ENCODE data around the gene TRIM69.
A peak's percentile ranks its signal among the peaks of the same experiment; 100 is the strongest.
"Not testable (repeated sequence)": the region's sequence is repeated elsewhere in the genome, so short reads cannot be mapped to it uniquely, and the experiment has no call there.

The TRIM69 gene

DNA sequence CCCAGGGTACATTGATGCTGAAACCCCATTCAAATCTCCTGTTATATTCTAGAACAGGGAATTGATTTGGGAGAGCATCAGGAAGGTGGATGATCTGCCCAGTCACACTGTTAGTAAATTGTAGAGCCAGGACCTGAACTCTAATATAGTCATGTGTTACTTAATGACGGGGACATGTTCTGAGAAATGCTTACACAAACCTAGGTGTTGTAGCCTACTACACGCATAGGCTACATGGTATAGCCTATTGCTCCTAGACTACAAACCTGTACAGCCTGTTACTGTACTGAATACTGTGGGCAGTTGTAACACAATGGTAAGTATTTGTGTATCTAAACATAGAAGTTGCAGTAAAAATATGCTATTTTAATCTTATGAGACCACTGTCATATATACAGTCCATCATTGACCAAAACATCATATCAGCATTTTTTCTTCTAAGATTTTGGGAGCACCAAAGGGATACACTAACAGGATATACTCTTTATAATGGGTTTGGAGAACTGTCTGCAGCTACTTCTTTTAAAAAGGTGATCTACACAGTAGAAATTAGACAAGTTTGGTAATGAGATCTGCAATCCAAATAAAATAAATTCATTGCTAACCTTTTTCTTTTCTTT is 19.2 kb upstream of the TRIM69 start:
- no peak for DNase-seq (ENCODE audit: low spot score)

DNA sequence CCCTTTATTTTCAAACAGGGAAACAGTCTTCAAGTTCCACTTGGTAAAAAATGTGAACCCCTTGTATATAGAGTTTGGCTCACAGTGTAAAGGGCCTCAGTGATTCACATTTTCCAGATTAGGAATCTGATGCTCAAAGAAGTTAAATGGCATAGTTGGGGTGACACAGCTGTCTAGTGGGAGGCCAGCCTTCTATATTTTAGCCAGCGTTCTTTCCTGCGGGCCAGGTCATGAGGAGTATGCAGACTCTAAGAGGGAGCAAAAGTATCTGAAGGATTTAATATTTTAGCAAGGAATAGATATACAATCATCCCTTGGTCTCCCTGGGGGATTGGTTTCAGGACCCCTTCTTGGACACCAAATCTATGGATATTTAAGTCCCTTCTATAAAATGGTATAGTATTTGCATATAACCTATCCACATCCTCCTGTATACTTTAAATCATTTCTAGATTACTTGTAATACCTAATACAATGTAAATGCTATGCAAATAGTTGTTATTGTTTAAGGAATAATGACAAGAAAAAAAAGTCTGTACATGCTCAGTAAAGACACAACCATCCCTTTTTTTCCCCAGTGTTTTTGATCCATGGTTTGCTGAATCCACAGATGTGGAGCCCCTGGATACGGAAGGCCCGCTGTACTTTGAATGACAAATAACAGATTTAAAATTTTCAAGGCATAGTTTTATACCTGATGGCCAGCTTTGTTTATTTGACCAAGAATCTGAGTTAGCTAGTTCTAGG is 18.0 kb upstream of the TRIM69 start:
- no peak for DNase-seq (ENCODE audit: low spot score)

DNA sequence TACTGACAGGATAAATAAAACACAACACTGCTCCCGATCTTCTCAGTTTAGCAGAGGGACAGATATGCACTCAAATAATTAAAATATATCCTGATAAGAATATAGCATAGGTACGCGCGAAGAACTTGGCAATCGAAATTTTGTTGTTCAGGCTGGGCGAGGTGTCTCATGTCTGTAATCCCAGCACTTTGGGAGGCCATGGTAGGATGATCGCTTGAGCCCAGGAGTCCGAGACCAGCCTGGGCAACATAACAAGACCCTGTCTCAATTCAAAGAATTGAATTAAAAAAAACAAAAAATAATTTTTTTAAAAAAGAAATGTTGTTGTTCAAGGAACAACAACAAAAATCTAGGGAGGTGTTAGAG is 17.4 kb upstream of the TRIM69 start:
- no peak for DNase-seq (ENCODE audit: low spot score)

DNA sequence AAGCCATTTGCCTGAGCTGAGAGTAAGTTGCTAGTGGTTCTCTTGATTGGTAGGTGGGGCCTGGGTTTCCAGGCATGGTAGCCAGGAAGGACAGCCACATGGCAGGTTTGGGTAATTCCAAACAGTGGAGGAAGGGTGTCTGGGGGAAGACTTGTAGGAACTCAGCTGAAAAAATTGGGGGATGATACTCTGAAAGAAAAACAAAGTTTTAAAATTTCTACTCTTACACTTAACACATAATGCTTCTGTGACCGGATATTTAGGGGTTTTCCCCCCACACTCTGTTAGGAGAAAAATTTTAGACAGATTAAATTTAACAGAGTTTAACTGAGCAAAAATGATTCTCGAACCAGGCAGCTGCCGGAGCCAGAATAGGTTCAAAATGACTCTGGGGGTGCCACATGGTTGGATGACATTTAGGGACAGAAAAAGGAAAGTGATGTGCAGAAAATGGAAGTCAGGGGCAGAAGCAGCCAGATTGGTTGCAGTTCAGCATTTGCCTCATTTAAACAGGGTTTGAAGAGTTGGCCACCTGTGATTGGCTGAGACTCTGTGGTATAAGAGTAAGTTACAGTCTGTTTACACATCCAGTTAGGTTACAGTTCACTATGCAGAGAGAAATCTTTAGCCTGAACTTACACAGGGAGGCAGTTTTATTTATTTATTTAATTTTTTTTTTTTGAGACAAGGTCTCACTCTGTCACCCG is 16.9 kb upstream of the TRIM69 start:
- no peak for DNase-seq (ENCODE audit: low spot score)

DNA sequence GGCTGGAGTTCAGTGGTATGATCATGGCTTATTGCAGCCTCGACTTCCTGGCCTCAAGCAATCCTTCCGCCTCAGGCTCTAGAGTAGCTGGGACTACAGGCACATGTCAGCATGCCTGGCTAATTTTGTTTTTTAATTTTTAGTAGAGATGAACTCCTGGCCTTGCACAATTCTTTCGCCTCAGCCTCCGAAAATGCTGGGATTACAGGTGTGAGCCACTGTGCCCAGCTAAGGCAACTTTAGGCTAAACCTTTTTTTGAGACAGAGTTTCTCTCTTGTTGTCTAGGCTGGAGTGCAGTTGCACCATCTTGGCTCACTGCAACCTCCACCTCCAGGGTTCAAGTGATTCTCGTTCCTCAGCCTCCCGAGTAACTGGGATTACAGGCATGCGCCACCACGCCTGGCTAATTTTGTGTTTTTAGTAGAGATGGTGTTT is 16.3 kb upstream of the TRIM69 start:
- not testable (repeated sequence) for DNase-seq (ENCODE audit: low spot score)

DNA sequence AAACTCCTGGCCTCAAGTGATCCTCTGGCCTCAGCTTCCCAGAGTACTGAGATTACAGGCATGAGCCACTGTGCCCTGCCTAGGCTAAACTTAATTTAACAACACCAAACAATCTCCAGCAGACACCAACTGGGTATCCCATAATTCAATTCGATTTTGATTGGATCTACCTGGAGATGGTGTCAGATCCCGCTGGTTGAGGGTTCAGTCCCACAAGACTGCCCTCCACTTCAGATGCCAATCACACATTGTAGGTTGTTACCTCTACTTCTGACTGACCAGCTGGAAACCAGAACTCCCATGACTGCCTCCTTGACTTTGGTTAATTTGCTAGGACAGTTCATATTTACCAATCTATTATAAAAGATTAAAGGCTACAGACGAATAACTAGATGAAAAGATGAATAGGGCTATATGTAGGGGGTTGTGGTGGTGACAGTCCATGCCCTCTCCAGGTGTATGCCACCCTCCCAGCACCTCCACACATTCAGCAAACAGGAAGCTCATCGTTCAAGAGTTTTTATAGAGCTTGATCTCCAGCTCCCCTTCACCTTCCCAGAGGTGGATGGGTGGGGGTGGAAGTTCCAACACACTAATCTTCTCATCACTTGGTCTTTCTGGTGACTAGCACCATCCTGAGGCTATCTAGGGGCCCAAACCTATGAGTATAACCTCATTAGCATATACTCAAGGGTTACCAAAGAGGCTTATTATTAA is 15.7 kb upstream of the TRIM69 start:
- no peak for DNase-seq (ENCODE audit: low spot score)

DNA sequence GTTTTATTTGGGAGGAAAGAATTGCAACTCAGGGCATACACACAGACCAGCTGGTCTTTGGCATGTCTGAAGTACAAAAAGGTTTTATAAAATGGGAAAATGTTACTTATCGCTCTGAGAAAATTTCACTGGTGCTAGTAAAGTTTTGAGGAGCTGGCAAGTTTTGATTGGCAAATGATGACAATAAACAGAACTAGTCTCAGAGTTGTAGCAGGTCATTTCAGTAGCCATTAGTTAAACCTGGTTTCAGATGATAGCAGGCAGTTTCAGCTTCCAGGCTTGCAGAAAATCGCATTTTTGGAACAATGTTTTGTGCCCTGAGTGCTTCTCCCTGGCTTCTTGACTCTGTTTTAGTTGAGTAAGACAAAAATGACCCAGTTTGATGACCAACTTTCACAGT is 14.3 kb upstream of the TRIM69 start:
- no peak for DNase-seq (ENCODE audit: low spot score)

DNA sequence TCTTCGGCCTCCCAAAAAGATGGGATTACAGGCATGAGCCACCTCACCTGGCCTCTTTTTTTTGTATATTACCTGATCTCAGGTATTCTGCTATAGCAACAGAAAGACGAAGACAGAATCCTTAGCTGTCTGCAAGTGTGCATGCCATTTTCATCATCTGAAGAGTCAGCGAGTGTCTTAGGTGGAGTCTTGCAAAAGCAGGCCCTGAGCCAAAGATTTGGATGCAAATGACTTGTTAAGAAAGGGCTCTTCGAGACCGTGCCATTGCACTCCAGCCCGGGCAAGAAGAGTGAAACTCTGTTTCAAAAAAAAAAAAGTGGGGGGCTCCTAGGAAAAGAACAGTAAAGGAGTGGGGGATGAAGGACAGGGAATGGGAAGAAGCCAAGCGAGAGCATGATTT is 10.2 kb upstream of the TRIM69 start:
- DNase-seq (ENCODE audit: low spot score), result no peak

DNA sequence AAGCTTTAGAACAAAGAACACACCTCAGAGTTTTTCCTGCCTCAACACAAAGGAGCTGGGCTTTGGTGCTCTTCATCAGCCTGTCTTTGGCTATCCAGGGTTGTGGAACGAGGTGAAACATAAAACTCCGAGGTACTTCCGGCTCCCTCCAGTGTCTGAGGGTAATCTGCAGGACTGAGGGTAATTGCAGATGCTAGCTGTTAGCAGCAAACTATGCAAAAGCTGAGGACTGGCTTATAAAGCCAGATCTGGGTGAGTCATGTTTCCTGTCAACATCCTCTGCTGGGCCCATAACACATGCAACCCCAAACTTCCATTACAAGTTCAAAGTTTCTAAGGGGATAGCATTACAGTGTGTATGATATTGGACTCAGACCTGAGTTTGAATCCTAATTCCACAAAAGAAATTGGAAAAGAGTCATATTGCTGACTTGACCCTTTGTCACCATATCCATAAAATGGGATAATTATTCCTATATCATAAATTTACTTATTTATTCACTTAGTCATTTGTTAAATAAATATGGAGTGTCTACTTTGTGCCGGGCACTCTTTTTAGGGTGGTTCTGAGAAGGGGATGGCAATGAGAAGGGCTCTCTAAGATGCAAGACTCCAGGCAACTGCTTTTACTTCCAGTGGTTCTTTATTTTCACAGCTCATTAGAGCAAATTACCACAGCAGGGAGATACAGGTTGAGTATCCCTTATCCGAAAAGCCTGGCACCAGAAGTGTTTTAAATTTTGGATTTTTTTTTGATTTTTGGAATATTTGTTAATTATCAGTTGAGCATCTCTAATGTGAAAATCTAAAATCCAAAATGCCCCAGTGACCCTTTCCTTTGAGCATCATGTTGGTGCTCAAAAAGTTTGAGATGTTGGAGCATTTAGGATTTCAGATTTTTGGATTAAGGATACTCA is 9.5 kb upstream of the TRIM69 start:
- peak; percentile 63 for DNase-seq (ENCODE audit: low spot score)

DNA sequence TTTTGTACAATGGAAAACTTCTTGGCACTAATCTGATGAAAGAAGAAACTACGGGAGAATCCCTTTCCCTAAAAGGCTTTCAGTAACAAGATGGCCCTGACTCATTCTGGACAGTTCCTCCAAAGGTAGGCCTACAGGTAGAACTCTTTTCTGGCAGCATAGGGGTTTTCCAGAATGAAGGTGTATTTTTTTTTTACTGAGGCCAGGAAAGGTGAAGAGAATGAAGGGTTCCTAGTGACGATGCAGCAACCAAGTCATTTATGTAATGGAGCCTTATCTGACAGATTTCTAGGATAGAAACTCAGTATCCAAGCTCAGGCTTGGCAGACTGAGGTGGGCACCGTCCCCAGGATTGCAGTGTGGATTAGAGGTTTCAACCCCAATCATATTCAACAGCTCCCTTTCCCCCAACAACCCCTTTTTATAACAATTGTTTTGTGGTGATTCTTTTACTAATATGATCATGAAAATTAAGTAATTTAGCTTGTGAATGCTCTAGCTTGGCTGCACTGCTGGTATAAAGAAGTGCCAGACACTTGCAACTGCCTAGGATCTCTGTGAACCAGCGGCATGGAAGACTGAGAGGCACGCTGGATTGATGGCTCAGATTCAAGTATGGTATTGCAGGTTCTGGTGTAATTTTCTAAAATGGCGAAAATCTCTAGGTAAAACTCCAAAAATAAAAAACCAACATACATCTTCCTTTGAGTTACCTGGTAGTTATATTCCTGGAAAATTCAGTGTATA is 8.7 kb upstream of the TRIM69 start:
- DNase-seq (ENCODE audit: low spot score), result no peak

DNA sequence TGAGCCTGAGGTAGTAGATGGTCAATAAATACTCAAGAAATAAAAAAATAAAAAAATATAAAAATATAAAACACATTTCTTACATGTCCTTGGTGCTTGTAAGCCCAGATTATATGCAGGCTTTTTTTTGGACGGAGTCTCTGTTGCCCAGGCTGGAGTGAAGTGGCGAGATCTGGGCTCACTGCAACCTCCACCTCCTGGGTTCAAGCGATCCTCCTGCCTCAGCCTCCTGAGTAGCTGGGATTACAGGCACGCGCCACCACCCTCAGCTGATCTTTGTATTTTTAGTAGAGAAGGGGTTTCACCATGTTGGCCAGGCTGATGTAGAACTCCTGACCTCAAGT is 8.1 kb upstream of the TRIM69 start:
- not testable (repeated sequence) for DNase-seq (ENCODE audit: low spot score)

DNA sequence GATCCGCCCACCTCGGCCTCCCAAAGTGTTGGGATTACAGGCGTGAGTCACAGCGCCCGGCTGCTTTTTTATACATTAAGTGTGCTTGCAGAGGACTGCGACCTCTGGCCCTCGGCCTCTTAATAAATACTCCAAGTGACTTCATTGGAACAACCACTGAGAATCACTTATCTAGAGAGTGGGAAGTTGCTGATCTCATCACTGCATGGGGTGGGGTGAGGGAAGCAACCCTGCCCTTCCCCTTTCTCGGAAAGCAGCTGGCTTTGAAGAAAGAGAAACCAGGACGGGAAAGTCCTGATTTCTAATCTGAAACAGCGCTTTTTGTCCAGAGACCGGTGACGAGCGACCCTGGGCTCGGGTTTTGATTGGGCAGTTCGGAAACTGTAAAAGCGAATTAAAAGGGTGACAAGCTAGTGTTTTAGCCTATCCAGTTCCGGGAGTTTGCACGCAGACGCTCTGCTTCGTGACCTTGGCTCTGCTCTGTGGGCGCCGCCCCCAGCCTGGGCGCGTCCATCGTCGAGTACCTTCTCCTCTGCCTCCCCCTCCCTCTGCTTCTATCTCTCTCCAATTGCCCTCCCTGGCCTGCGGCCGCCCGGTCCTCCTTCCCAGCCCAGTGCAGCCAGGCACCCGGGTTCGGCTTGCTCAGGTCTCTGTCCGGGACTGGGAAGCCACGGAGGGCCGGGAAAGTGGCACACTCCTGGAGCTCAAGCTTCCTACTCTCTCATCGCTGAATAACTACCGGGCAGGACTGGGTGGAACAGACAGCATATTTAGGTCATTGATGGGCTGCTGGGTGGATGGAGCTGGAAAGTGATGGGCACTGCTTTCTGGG is 7.5 kb upstream of the TRIM69 start:
- DNase-seq (ENCODE audit: low spot score), result peak; percentile 88

DNA sequence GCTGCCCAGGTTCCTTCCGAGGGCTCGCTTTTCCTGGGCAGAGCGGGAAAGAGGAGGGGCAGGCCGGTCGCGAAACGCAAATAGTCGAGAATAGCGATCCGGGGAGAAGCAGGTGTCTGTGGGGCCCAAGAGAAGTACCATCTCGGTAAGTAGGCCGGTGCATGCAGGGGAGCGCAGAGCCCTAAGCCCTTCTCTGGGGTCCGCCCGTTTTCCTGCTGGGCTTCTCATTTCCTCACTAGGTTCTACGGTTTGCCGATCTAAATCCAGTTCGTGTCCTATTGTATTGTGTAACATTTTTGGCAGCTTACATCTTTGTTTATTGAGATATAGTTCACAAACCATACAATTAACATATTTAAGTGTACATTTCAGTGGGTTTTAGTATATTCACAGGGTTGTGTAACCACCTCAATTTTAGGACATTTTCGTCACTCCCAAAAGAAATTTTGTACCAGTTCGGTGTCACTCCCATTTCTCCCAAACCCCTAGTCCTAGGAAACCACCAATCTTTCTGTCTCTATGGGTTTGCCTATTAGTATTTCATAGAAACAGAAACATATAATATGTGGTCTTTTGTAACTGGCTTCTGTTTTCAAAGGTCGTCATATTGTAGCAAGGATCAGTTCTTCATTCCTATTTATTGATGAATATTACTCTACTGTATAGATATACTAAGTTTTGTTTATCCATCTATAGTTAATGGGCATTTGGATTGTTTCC is 6.8 kb upstream of the TRIM69 start:
- no peak for DNase-seq (ENCODE audit: low spot score)

DNA sequence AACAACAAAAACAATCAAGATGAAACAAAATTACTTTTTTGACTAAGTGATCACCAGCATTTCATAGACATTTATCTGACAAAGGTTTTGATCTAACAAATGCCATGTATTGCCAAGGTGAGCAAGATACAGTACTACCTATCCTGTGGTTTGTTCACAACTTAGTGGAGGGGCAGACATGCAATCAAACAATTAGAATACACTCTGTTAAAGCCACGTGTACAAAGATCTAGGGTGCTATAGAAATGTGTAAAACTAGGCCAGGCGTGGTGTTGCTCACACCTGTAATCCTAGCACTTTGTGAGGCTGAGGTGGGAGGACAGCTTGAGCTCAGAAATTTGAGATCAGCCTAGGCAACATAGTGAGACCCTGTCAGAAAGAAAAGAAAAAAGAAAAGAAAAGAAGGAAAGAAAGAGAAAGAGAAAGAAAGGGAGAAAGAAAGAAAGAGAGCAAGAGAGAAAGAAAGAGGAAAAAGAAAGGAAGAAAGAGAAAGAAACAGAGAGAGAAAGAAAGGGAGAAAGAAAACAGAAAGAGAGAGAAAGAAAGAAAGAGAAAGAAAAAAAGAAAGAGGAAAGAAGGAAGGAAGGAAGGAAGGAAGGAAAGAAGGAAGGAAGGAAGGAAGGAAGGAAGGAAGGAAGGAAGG is 1.4 kb upstream of the TRIM69 start:
- no peak for DNase-seq (ENCODE audit: low spot score)

DNA sequence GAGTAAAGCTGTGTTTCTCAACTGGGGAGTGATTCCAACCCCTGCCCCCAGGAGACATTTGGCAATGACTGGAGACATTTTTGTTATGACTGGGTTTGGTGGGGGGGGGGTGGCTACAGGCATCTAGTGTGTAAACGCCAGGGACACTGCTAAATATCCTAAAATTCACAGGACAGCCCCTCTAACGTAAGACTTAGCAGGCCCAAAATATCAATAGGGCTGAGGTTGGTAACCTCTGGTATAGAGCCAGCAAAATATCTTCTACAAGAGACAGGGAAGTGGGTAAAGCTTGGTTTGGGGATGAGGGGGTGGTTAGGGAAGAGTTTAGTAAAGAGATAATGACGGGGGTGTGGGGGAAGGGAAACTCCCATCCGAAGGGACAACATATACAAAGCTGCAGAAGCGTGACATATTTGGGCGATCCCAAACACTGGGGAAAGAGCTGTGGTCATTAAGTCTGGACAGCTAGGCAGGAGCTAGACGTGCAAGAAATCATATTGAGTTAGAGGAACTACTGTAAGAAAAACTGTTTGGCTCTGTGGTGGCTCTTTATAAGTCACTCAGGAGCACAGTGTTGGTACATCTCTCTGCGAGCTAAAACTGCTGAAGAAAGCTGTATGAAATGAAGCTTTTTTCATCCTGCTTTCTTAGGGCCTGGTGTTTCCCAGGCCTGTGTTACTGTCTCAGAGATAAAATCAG is 697 bp upstream of the TRIM69 start:
- no peak for DNase-seq (ENCODE audit: low spot score)

DNA sequence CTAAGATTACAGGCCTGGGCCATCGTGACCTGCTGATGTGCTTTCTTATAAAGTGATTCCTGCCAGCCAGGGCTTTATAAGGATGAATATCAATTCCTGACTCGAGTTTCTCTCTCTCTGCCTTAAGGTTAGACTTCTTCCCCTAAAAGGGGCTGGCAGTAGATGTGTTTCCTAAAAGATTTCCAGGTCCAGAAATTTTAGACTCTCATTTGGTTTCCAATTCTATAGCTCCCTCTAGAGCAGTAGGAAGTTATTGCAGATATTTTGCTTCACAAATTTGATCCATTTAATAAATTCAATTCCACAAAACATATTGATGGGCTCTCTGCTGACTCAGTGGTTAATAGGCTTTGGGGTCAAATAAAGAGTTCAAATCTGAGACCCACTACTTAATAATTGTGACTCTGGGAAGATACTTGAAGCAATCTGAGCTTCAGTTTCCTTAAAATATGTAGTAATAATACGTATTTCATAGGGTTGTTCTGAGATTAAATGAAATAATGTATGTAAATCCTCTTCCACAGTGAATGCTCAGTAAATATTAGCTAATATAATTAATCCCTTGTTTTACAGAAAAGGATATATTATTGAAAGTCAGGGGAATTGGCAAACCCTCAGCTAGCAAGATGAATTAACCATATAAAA is 2.1 kb downstream of the TRIM69 start:
- peak; percentile 30 for DNase-seq (ENCODE audit: low spot score)

DNA sequence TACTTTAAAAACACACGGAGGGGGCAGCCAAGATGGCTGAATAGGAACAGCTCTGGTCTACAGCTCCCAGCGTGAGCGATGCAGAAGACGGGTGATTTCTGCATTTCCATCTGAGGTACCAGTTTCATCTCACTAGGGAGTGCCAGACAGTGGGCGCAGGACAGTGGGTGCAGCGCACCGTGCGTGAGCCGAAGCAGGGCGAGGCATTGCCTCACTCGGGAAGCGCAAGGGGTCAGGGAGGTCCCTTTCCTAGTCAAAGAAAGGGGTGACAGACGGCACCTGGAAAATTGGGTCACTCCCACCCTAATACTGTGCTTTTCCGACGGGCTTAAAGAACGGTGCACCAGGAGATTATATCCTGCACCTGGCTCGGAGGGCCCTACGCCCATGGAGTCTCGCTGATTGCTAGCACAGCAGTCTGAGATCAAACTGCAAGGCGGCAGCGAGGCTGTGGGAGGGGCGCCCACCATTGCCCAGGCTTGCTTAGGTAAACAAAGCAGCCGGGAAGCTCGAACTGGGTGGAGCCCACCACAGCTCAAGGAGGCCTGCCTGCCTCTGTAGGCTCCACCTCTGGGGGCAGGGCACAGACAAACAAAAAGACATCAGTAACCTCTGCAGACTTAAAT is 3.0 kb downstream of the TRIM69 start:
- not testable (repeated sequence) for DNase-seq (ENCODE audit: low spot score)

All from AG08396 (cell line).